ENCODE measurements around the gene TM9SF2.

TM9SF2 gene

GRCh38 chr13:99580500-99581268 lies 79.4 kb downstream of the TM9SF2 start:
- no peak for DNase-seq

- DNase-seq = no peak
Observed at GRCh38 chr13:99582511-99582910, 81.2 kb downstream of the TM9SF2 start.

- no peak for DNase-seq
Observed at GRCh38 chr13:99585609-99586008, 84.3 kb downstream of the TM9SF2 start.

- DNase-seq = no peak
Observed at GRCh38 chr13:99587021-99587420, 85.7 kb downstream of the TM9SF2 start.

- DNase-seq = no peak
Observed at GRCh38 chr13:99587893-99588606, 86.8 kb downstream of the TM9SF2 start.

GRCh38 chr13:99589575-99589974 lies 88.3 kb downstream of the TM9SF2 start:
- no peak for DNase-seq

GRCh38 chr13:99590519-99591011 lies 89.3 kb downstream of the TM9SF2 start:
- no peak for DNase-seq

- no peak for DNase-seq
Observed at GRCh38 chr13:99596180-99596579, 94.9 kb downstream of the TM9SF2 start.

- DNase-seq = no peak
Observed at GRCh38 chr13:99600318-99600717, 99.0 kb downstream of the TM9SF2 start.

- DNase-seq = no peak
Observed at GRCh38 chr13:99601535-99601934, 100.3 kb downstream of the TM9SF2 start.

GRCh38 chr13:99604636-99605035 lies 103.4 kb downstream of the TM9SF2 start:
- DNase-seq = no peak

GRCh38 chr13:99605420-99606323 lies 104.4 kb downstream of the TM9SF2 start:
- DNase-seq = no peak

GRCh38 chr13:99606324-99607066 lies 105.2 kb downstream of the TM9SF2 start, which contains the start of gene CLYBL:
CLYBL (plus strand) TSS chr13:99606690.
- DNase-seq = peak; percentile 46

GRCh38 chr13:99608345-99608744 lies 107.1 kb downstream of the TM9SF2 start:
- no peak for DNase-seq

- DNase-seq = no peak
Observed at GRCh38 chr13:99610702-99611289, 109.5 kb downstream of the TM9SF2 start.
